ENCODE results near the gene CTNNA2. TPM values are rescaled to one million over a fixed set of nuclear protein-coding genes. Genes with fewer than 3 reads are reported as not detected.

CTNNA2 gene
- total RNA-seq, 2 donors from 2014 or later, result 0.17 to 0.88 TPM

DNA sequence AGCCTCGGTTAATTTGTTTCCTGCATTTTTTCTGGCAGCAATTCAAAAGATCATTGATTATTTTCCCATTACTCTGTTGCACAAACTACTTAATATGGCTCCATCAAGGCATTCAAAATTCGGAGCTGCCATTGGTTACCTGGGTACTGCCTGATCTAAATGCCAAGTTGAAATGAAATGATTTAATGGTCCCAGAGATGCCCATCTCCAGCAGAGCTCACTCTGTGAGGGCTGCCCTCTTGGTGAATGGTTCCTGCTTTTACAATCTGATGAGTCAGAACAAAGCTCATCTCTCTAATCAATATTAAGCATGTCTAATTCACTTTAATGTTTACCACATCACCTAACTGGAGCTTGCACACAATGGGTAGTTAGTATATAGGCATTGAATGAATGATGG lies 126.1 kb downstream of the CTNNA2 start:
- intact Hi-C loops (cut with DNase I), result no loop called here
- TF ChIP-seq, protein P1, sequence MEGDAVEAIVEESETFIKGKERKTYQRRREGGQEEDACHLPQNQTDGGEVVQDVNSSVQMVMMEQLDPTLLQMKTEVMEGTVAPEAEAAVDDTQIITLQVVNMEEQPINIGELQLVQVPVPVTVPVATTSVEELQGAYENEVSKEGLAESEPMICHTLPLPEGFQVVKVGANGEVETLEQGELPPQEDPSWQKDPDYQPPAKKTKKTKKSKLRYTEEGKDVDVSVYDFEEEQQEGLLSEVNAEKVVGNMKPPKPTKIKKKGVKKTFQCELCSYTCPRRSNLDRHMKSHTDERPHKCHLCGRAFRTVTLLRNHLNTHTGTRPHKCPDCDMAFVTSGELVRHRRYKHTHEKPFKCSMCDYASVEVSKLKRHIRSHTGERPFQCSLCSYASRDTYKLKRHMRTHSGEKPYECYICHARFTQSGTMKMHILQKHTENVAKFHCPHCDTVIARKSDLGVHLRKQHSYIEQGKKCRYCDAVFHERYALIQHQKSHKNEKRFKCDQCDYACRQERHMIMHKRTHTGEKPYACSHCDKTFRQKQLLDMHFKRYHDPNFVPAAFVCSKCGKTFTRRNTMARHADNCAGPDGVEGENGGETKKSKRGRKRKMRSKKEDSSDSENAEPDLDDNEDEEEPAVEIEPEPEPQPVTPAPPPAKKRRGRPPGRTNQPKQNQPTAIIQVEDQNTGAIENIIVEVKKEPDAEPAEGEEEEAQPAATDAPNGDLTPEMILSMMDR (IDR thresholded peaks at IDR 0.05), result no peak
- H3K4me1 ChIP-seq, result no peaks in the 10 kb centered on the region
- no peaks in the 10 kb centered on the region for H3K9me3 ChIP-seq
- H3K27ac ChIP-seq, result no peak overlapping the region
- no peak for DNase-seq
- H3K9ac ChIP-seq (ENCODE audit: low read depth in 2 of 2, low read length in 2 of 2), result no peak overlapping the region
- no peaks in the 10 kb centered on the region for H3K36me3 ChIP-seq
- no peak overlapping the region for H3K4me3 ChIP-seq
- no peaks in the 10 kb centered on the region for H3K27me3 ChIP-seq

DNA sequence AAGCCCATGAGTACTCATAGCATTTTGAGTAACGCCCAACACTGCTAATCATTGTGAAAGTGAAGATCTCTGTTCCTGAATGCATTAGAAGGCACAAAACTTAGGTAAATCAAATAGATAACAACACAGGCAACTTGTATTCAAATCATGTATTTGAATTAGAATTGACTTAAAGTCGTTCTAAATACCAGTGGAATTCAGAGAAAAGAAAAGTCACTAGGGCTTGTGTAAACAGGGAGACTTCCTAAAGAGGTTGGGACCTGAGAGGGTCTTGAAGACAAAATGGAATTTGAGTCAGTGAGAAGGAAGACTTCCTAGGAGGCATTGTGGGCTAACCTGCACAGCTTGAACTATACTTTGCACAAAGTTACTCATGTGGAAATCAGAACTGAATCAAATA lies 127.2 kb downstream of the CTNNA2 start:
- Histone ChIP-seq H3K27me3 (no peaks in the 10 kb centered on the region), H3K36me3 (no peaks in the 10 kb centered on the region), H3K27ac (no peak overlapping the region), H3K9ac (ENCODE audit: low read depth in 2 of 2, low read length in 2 of 2) (no peak overlapping the region), H3K9me3 (no peaks in the 10 kb centered on the region), H3K4me1 (no peaks in the 10 kb centered on the region), H3K4me3 (no peak overlapping the region)
- TF ChIP-seq, protein P1 (IDR thresholded peaks at IDR 0.05), result no peak
- no peak for DNase-seq
- intact Hi-C loops (cut with DNase I), result no loop called here

DNA sequence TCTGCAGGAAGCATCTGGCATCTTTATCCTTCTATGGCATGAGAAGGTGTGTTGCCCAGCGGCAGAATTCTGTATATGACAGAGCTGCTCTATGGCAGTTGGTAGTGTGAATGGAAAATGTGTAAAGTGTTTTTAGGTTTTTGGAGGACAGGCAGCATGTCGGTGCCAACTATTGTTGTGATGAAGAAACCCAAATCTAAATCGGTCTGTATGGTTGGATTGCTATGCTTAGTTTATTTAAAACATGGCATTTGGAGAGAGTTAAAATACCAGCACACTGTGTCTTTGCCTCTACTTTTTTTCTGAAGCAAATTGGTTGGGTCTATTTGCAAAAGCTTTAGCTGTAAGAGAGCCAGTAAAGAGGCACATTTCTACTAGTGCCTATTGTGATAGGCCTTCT lies 136.7 kb downstream of the CTNNA2 start:
- Histone ChIP-seq H3K4me1 (no peaks in the 10 kb centered on the region), H3K9me3 (no peaks in the 10 kb centered on the region), H3K27ac (no peak overlapping the region), H3K36me3 (no peaks in the 10 kb centered on the region), H3K4me3 (no peak overlapping the region), H3K9ac (ENCODE audit: low read depth in 2 of 2, low read length in 2 of 2) (no peak overlapping the region), H3K27me3 (no peaks in the 10 kb centered on the region)
- no peak for DNase-seq
- TF ChIP-seq, protein P1 (IDR thresholded peaks at IDR 0.05), result no peak
- intact Hi-C loops (cut with DNase I), result no loop called here

DNA sequence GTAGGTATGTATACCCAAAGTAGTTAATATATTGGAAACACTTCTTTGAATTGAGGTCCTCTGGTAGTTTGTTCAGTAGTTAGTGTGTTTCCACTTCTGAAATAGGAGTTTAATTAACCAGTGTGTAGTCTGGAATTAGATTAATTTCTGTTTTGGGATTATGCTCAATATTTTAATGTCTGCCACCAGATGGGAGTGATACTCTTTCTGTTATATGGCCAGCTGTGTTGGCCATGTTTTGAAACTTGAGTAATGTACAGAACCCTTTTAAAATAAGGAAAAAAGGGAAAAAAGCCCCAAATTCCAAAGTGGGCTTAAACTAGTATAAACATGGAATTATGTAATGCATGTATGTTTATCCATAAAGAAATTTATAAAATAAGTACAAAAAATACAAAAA lies 147.7 kb downstream of the CTNNA2 start:
- intact Hi-C loops (cut with DNase I), result no loop called here
- no peaks in the 10 kb centered on the region for H3K27me3 ChIP-seq
- no peaks in the 10 kb centered on the region for H3K36me3 ChIP-seq
- H3K4me1 ChIP-seq, result no peaks in the 10 kb centered on the region
- H3K27ac ChIP-seq, result no peak overlapping the region
- H3K4me3 ChIP-seq, result no peak overlapping the region
- no peak overlapping the region for H3K9ac ChIP-seq (ENCODE audit: low read depth in 2 of 2, low read length in 2 of 2)
- TF ChIP-seq, protein P1 (IDR thresholded peaks at IDR 0.05), result no peak
- no peaks in the 10 kb centered on the region for H3K9me3 ChIP-seq
- DNase-seq, result no peak

DNA sequence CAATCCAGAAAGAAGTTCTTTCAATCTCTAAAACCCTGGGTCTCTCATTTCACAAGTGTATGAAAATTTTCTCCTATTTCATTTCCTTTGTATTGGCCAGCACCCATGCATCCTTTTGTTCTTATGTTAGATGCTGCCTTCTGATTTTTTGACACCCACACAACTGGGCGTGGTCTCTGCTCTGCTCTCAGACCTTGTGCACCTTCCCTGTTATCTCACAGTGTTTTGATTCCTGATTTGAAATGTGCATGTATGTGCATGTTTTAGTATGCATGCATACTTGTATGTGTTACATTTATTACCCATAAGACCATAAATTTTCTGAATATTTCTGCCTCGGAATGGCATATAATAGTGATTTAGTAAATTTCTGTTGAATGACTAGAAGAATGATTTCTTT lies 152.2 kb downstream of the CTNNA2 start:
- Histone ChIP-seq H3K27me3 (no peaks in the 10 kb centered on the region), H3K4me3 (no peak overlapping the region), H3K4me1 (no peaks in the 10 kb centered on the region), H3K36me3 (no peaks in the 10 kb centered on the region), H3K9me3 (no peaks in the 10 kb centered on the region), H3K27ac (no peak overlapping the region), H3K9ac (ENCODE audit: low read depth in 2 of 2, low read length in 2 of 2) (no peak overlapping the region)
- TF ChIP-seq, protein P1 (IDR thresholded peaks at IDR 0.05), result no peak
- intact Hi-C loops (cut with DNase I), result no loop called here
- DNase-seq, result no peak

DNA sequence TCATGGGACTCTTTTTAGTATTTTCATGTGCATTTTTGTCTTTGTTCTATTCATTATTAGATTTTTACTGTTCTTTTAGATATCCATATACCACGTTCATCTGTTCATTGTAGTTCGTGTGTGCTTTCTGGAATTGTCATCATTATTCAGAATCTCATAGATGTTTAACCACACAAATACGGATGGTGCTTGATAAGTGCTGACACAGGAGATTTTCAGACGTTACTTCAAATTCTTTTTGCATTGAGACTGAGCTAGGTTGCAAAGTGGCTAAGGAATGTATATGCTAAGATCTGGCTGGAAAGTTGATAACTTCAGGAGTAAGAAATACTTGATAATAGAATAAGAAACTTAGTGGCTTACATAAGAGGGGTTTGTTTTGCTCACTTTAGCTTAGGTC lies 153.6 kb downstream of the CTNNA2 start:
- H3K9me3 ChIP-seq, result no peaks in the 10 kb centered on the region
- TF ChIP-seq, protein P1 (IDR thresholded peaks at IDR 0.05), result no peak
- H3K9ac ChIP-seq (ENCODE audit: low read depth in 2 of 2, low read length in 2 of 2), result no peak overlapping the region
- no peaks in the 10 kb centered on the region for H3K36me3 ChIP-seq
- H3K4me3 ChIP-seq, result no peak overlapping the region
- H3K27me3 ChIP-seq, result no peaks in the 10 kb centered on the region
- no peak for DNase-seq
- no peak overlapping the region for H3K27ac ChIP-seq
- intact Hi-C loops (cut with DNase I), result no loop called here
- no peaks in the 10 kb centered on the region for H3K4me1 ChIP-seq

Data from colonic mucosa (tissue), 4 donors.